Gastroesophageal sphincter (tissue), 3 donors: ENCODE measurements around the gene ALDH3B1.

ENCODE experiments used
- CTCF ChIP-seq, 4 experiments: fragments of 200-600 bp in 2 of 4; fragments of 450-650 bp in 2 of 4; sonication (generic) in 1 of 4; IDR thresholded peaks; one replicate each; pipeline ENCODE4 v1.5.1; 2017 to 2019; ENCODE audit warnings: antibody characterized with exemption in 4 of 4, mild to moderate bottlenecking in 2 of 4, moderate library complexity in 2 of 4
- EP300 ChIP-seq: sonication (generic); formaldehyde crosslinking; IDR thresholded peaks from one replicate; pipeline ENCODE4 v1.6.1; 2017; ENCODE audit warnings: antibody characterized with exemption, mild to moderate bottlenecking
- POLR2A ChIP-seq, 2 donors: fragments of 450-650 bp; IDR thresholded peaks; one replicate each; pipeline ENCODE4 v1.6.1; 2017; ENCODE audit warnings: antibody characterized with exemption in 2 of 2, mild to moderate bottlenecking in 2 of 2, moderate library complexity in 1 of 2

GRCh38 chr11:67999201-67999629 is 10.9 kb upstream of the ALDH3B1 start:
- TF ChIP-seq CTCF (IDR thresholded peaks at IDR 0.05) (no peak), POLR2A (IDR thresholded peaks at IDR 0.05) (no peak), EP300 (no peak)
